NCI-H2227 (cell line): ENCODE measurements around the gene TOR1A.
"Not testable (repeated sequence)": the region's sequence is repeated elsewhere in the genome, so short reads cannot be mapped to it uniquely, and the experiment has no call there.

ENCODE experiments used
- DNase-seq: peaks from one replicate; lab custom pipeline; 2025; ENCODE audit not compliant: unreplicated experiment; lab: John Stamatoyannopoulos, UW

The TOR1A gene

GRCh38 chr9:129783516-129784361 is 40.2 kb downstream of the TOR1A start:
- DNase-seq = peak; percentile 76

GRCh38 chr9:129781981-129782380 is 42.0 kb downstream of the TOR1A start:
- no peak for DNase-seq

GRCh38 chr9:129781131-129781530 is 42.8 kb downstream of the TOR1A start:
- no peak for DNase-seq

- DNase-seq = no peak
Measured at GRCh38 chr9:129779560-129780190, 44.3 kb downstream of the TOR1A start.

- DNase-seq = no peak
Measured at GRCh38 chr9:129778469-129778868, 45.5 kb downstream of the TOR1A start.

- no peak for DNase-seq
Measured at GRCh38 chr9:129777769-129778130, 46.2 kb downstream of the TOR1A start.

GRCh38 chr9:129776938-129777768 is 46.8 kb downstream of the TOR1A start:
- peak; percentile 86 for DNase-seq

- no peak for DNase-seq
Measured at GRCh38 chr9:129776566-129776937, 47.4 kb downstream of the TOR1A start.

- DNase-seq = not testable (repeated sequence)
Measured at GRCh38 chr9:129776096-129776495, 47.8 kb downstream of the TOR1A start.

- DNase-seq = no peak
Measured at GRCh38 chr9:129775448-129775798, 48.5 kb downstream of the TOR1A start.

GRCh38 chr9:129774791-129775447 is 49.0 kb downstream of the TOR1A start:
- no peak for DNase-seq

GRCh38 chr9:129773262-129774048 is 50.5 kb downstream of the TOR1A start:
- no peak for DNase-seq

GRCh38 chr9:129770741-129771140 is 53.2 kb downstream of the TOR1A start:
- DNase-seq = no peak

- no peak for DNase-seq
Measured at GRCh38 chr9:129769669-129770068, 54.3 kb downstream of the TOR1A start.

- no peak for DNase-seq
Measured at GRCh38 chr9:129768486-129768885, 55.5 kb downstream of the TOR1A start.

GRCh38 chr9:129765764-129766317 is 58.1 kb downstream of the TOR1A start:
- DNase-seq = no peak

GRCh38 chr9:129762985-129763926 is 60.7 kb downstream of the TOR1A start:
- no peak for DNase-seq
